H9 (cell line): ENCODE data around the gene PFDN5. TPM values are rescaled to one million over a fixed set of nuclear protein-coding genes. Genes with fewer than 3 reads are reported as not detected.

Source experiments
- DNase-seq: peaks from one replicate; pipeline ENCODE4 v3.0.0-alpha.2; 2017
- H2AFZ ChIP-seq: one replicate; pipeline ENCODE4 v1.6.1; 2013; ENCODE audit warnings: mild to moderate bottlenecking, low read length, control low read depth, moderate library complexity
- H2AK5ac ChIP-seq: 2 replicates; pipeline ENCODE4 v1.6.1; 2013; ENCODE audit warnings: low read length, control low read depth, mixed read lengths; ENCODE audit not compliant: insufficient read length
- H2BK120ac ChIP-seq: one replicate; pipeline ENCODE4 v1.6.1; 2013; ENCODE audit warnings: low read depth, mild to moderate bottlenecking, low read length, control low read depth, inconsistent platforms; ENCODE audit not compliant: poor library complexity, severe bottlenecking
- H2BK12ac ChIP-seq: 2 replicates; pipeline ENCODE4 v1.6.1; 2013; ENCODE audit warnings: low read length, control low read depth, mixed read lengths, low read depth; ENCODE audit not compliant: insufficient read length
- H2BK15ac ChIP-seq: 2 replicates; pipeline ENCODE4 v1.6.1; 2013; ENCODE audit warnings: low read depth, low read length, control low read depth
- H2BK20ac ChIP-seq: one replicate; pipeline ENCODE4 v1.6.1; 2013; ENCODE audit warnings: low read depth, mild to moderate bottlenecking, low read length, control low read depth, inconsistent platforms; ENCODE audit not compliant: poor library complexity, severe bottlenecking
- H2BK5ac ChIP-seq: 2 replicates; pipeline ENCODE4 v1.6.1; 2013; ENCODE audit warnings: low read length, control low read depth, mixed read lengths; ENCODE audit not compliant: insufficient read length
- H3K14ac ChIP-seq: 2 replicates; pipeline ENCODE4 v1.6.1; 2013; ENCODE audit warnings: low read length, control low read depth; ENCODE audit not compliant: insufficient read depth
- H3K18ac ChIP-seq: 2 replicates; pipeline ENCODE4 v1.6.1; 2013; ENCODE audit warnings: low read depth, mild to moderate bottlenecking, mixed read lengths, low read length, control low read depth; ENCODE audit not compliant: insufficient read length
- H3K23ac ChIP-seq: 2 replicates; pipeline ENCODE4 v1.6.1; 2013; ENCODE audit warnings: low read length, control low read depth, mixed read lengths, low read depth; ENCODE audit not compliant: insufficient read length
- H3K23me2 ChIP-seq: 2 replicates; pipeline ENCODE4 v1.6.1; 2013; ENCODE audit warnings: low read depth, mild to moderate bottlenecking, mixed read lengths, low read length, control low read depth; ENCODE audit not compliant: insufficient read length, poor library complexity, severe bottlenecking
- H3K27ac ChIP-seq: 2 replicates; pipeline ENCODE4 v1.5.1; 2013; ENCODE audit warnings: low read length, control low read depth, mixed read lengths, low read depth; ENCODE audit not compliant: insufficient read length
- H3K27me3 ChIP-seq: 2 replicates; pipeline ENCODE4 v1.6.1; 2013; ENCODE audit warnings: low read length, control low read depth, inconsistent platforms; ENCODE audit not compliant: insufficient read depth
- H3K4ac ChIP-seq: 2 replicates; pipeline ENCODE4 v1.6.1; 2013; ENCODE audit warnings: low read depth, mild to moderate bottlenecking, control low read depth, inconsistent platforms, low read length, moderate library complexity
- H3K4me1 ChIP-seq: 2 replicates; pipeline ENCODE4 v1.6.1; 2013; ENCODE audit warnings: low read length, control low read depth, inconsistent platforms; ENCODE audit not compliant: insufficient read depth
- H3K4me2 ChIP-seq: 2 replicates; pipeline ENCODE4 v1.6.1; 2013; ENCODE audit warnings: low read length, control low read depth, mixed read lengths; ENCODE audit not compliant: insufficient read length, insufficient read depth
- H3K56ac ChIP-seq: 2 replicates; pipeline ENCODE4 v1.6.1; 2013; ENCODE audit warnings: low read depth, mild to moderate bottlenecking, mixed read lengths, low read length, control low read depth; ENCODE audit not compliant: insufficient read length
- H3K79me1 ChIP-seq: 2 replicates; pipeline ENCODE4 v1.6.1; 2013; ENCODE audit warnings: low read depth, mild to moderate bottlenecking, moderate library complexity, low read length, control low read depth, inconsistent platforms; ENCODE audit not compliant: insufficient read depth, poor library complexity, severe bottlenecking
- H3K79me2 ChIP-seq: 2 replicates; pipeline ENCODE4 v1.6.1; 2013; ENCODE audit warnings: low read length, control low read depth, inconsistent platforms; ENCODE audit not compliant: insufficient read depth
- H3K9ac ChIP-seq: 2 replicates; pipeline ENCODE4 v1.6.1; 2013; ENCODE audit warnings: low read length, control low read depth, mixed read lengths; ENCODE audit not compliant: insufficient read length; ENCODE audit errors: extremely low read depth
- H3K9me3 ChIP-seq: one replicate; pipeline ENCODE4 v1.6.1; 2013; ENCODE audit warnings: low read depth, low read length, inconsistent platforms; ENCODE audit not compliant: control insufficient read depth
- H3T11ph ChIP-seq: one replicate; pipeline ENCODE4 v1.6.1; 2013; ENCODE audit warnings: mild to moderate bottlenecking, low read length, control low read depth, inconsistent platforms
- H4K20me1 ChIP-seq: one replicate; pipeline ENCODE4 v1.6.1; 2013; ENCODE audit not compliant: control insufficient read depth, insufficient read length, insufficient read depth
- H4K5ac ChIP-seq: 2 replicates; pipeline ENCODE4 v1.6.1; 2013; ENCODE audit warnings: low read depth, mild to moderate bottlenecking, mixed read lengths, low read length, control low read depth; ENCODE audit not compliant: insufficient read length
- H4K8ac ChIP-seq: replicated peaks from 2 replicates; pipeline ENCODE4 v1.6.1; 2013; ENCODE audit warnings: low read length, control low read depth, mixed read lengths, low read depth; ENCODE audit not compliant: insufficient read length
- H4K91ac ChIP-seq: 2 replicates; pipeline ENCODE4 v1.6.1; 2013; ENCODE audit warnings: low read depth, mild to moderate bottlenecking, moderate library complexity, mixed read lengths, low read length, control low read depth; ENCODE audit not compliant: insufficient read length
- H3K27ac Mint-ChIP-seq, 3 experiments: 2 replicates in 2 of 3; 3 replicates in 1 of 3; pipeline ENCODE4 v1.8.0; 2020 to 2021; ENCODE audit warnings: mixed read lengths in 3 of 3, mild to moderate bottlenecking in 1 of 3, moderate library complexity in 1 of 3
- H3K27me3 Mint-ChIP-seq: 2 replicates; pipeline ENCODE4 v1.8.0; 2021; ENCODE audit warnings: low read depth, mild to moderate bottlenecking, moderate library complexity, mixed read lengths
- H3K36me3 Mint-ChIP-seq, 3 experiments: 2 replicates in 2 of 3; 3 replicates in 1 of 3; pipeline ENCODE4 v1.8.0; 2020 to 2021; ENCODE audit warnings: low read depth in 3 of 3, mixed read lengths in 3 of 3; ENCODE audit not compliant: insufficient read depth in 1 of 3
- H3K4me1 Mint-ChIP-seq, 2 experiments: 2 replicates each; pipeline ENCODE4 v1.8.0; 2020; ENCODE audit warnings: mixed read lengths in 2 of 2
- H3K4me3 Mint-ChIP-seq, 2 experiments: 2 replicates in 1 of 2; 3 replicates in 1 of 2; pipeline ENCODE4 v1.8.0; 2020 to 2021; ENCODE audit warnings: mild to moderate bottlenecking in 2 of 2, mixed read lengths in 2 of 2, moderate library complexity in 1 of 2
- H3K9me3 Mint-ChIP-seq, 2 experiments: 2 replicates in 1 of 2; 3 replicates in 1 of 2; pipeline ENCODE4 v1.8.0; 2020; ENCODE audit warnings: mild to moderate bottlenecking in 2 of 2, mixed read lengths in 2 of 2, moderate library complexity in 1 of 2
- WGBS: extraction: QIAGEN DNeasy Blood & Tissue Kit; methylation state at CpG from one replicate; pipeline ENCODE4 v1.1.7; 2013; ENCODE audit warnings: missing lambda C conversion rate, low lambda C conversion rate, mixed read lengths; ENCODE audit not compliant: insufficient read length; ENCODE audit errors: extremely low coverage; 5-methylcytosine and 5-hydroxymethylcytosine counted together
- total RNA-seq: library from RNA; stranded (reverse); gene quantifications from 2 replicates; pipeline ENCODE4 v1.2.1, GENCODE V29; 2021
- TF ChIP-seq, protein P1 (sequence below): fragments of 200-600 bp; sonication (generic); conservative IDR thresholded peaks from 3 replicates; pipeline ENCODE4 v1.8.0; 2021; ENCODE audit warnings: antibody characterized with exemption, mild to moderate bottlenecking

The PFDN5 gene
- total RNA-seq, 1 experiment from 2014 or later, result 285 TPM

DNA sequence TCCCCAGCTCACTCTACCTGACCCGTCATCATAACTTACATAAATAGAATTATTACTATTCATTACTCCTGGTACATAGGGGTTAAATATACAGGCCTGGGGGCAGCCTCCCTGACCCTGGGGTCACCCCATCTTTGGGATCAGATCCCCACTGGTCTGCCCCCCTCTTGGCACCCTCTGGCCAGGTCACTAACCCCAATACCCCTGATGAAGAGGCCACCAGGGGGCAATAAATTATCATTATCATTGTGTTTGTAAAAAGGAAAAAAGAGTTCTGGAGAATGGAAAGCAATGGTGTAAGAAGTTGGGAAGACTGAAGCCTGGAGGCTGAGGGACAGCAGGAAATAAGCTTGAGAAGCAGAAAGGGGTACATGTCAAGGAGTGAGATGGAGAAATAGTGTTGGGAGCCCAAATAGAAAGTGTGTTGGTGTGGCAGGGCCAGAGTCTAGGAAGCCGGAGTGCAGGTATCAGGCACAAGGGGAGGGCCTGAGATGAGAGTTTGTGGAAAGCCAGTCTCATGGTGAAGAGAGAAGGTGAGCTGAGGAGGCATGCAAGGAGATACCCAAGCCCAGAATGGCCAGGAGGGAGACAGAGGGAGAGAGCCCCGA lies 32.2 kb downstream of the PFDN5 start:
- no peak for DNase-seq
- no peaks in the 10 kb centered on the region for H3K9me3 ChIP-seq
- no peak overlapping the region for H2BK12ac ChIP-seq
- no peaks in the 10 kb centered on the region for H4K20me1 ChIP-seq
- H2BK120ac ChIP-seq, result no peak overlapping the region
- H3K14ac ChIP-seq, result no peak overlapping the region
- H3T11ph ChIP-seq, result no peak overlapping the region
- H2BK15ac ChIP-seq, result no peak overlapping the region
- no peaks in the 10 kb centered on the region; a peak in 1 of 5 replicates for H3K9me3 Mint-ChIP-seq
- peaks cover 19 to 36% of the 10 kb centered on the region in 2 experiments for H3K4me1 Mint-ChIP-seq
- H2AFZ ChIP-seq, result no peak overlapping the region
- no peaks in the 10 kb centered on the region for H3K79me1 ChIP-seq
- no peak overlapping the region for H3K23ac ChIP-seq
- no peak overlapping the region for H3K27ac Mint-ChIP-seq
- no peak overlapping the region for H3K56ac ChIP-seq
- H3K4me2 ChIP-seq, result no peak overlapping the region
- H3K4ac ChIP-seq, result no peak overlapping the region
- H3K36me3 Mint-ChIP-seq, result no peaks in the 10 kb centered on the region; a peak in 1 of 7 replicates
- peaks cover 87% of the 10 kb centered on the region for H3K27me3 Mint-ChIP-seq
- H2BK20ac ChIP-seq, result no peak overlapping the region
- H3K9ac ChIP-seq, result no peak overlapping the region
- H2BK5ac ChIP-seq, result no peak overlapping the region
- no peaks in the 10 kb centered on the region for H3K4me1 ChIP-seq
- H4K91ac ChIP-seq, result no peak overlapping the region
- no peak overlapping the region for H3K18ac ChIP-seq
- no peak overlapping the region for H4K5ac ChIP-seq
- H3K27ac ChIP-seq, result no peak overlapping the region
- peak overlapping the region in 1 of 2 experiments; percentile 14; a peak in 1 of 5 replicates for H3K4me3 Mint-ChIP-seq
- WGBS, result no CpG with 5 or more reads among the region's 3 CpGs
- peaks cover 18% of the 10 kb centered on the region for H3K27me3 ChIP-seq
- TF ChIP-seq, protein P1, sequence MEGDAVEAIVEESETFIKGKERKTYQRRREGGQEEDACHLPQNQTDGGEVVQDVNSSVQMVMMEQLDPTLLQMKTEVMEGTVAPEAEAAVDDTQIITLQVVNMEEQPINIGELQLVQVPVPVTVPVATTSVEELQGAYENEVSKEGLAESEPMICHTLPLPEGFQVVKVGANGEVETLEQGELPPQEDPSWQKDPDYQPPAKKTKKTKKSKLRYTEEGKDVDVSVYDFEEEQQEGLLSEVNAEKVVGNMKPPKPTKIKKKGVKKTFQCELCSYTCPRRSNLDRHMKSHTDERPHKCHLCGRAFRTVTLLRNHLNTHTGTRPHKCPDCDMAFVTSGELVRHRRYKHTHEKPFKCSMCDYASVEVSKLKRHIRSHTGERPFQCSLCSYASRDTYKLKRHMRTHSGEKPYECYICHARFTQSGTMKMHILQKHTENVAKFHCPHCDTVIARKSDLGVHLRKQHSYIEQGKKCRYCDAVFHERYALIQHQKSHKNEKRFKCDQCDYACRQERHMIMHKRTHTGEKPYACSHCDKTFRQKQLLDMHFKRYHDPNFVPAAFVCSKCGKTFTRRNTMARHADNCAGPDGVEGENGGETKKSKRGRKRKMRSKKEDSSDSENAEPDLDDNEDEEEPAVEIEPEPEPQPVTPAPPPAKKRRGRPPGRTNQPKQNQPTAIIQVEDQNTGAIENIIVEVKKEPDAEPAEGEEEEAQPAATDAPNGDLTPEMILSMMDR, result peak; percentile 28; the same call in 1 of the 3 replicates
- peaks cover 13% of the 10 kb centered on the region for H3K23me2 ChIP-seq
- no peaks in the 10 kb centered on the region for H3K79me2 ChIP-seq
- no peak overlapping the region for H4K8ac ChIP-seq
- no peak overlapping the region for H2AK5ac ChIP-seq
